Epithelial cell of proximal tubule (primary cell): ENCODE results near the gene GRM7. TPM values are rescaled to one million over a fixed set of nuclear protein-coding genes. Genes with fewer than 3 reads are reported as not detected.

Experiments used
- DNase-seq: peaks from one replicate; pipeline ENCODE4 v3.0.0-alpha.2; 2011; ENCODE audit warnings: low read depth
- H3K4me3 ChIP-seq: 2 replicates; pipeline ENCODE4 v1.5.1; 2011; ENCODE audit warnings: low read depth, mild to moderate bottlenecking, low read length
- total RNA-seq: library from RNA; depleted of rRNA; stranded (reverse); fragments of >200 nt; gene quantifications from 2 replicates; pipeline ENCODE4 v1.2.3, GENCODE V29; 2015
- TF ChIP-seq, protein P1 (sequence below): conservative IDR thresholded peaks from 2 replicates; pipeline ENCODE4 v1.5.1; 2012; ENCODE audit warnings: low read depth, mild to moderate bottlenecking, low read length

GRM7 gene
- total RNA-seq, 1 donor from 2014 or later: not detected

DNA sequence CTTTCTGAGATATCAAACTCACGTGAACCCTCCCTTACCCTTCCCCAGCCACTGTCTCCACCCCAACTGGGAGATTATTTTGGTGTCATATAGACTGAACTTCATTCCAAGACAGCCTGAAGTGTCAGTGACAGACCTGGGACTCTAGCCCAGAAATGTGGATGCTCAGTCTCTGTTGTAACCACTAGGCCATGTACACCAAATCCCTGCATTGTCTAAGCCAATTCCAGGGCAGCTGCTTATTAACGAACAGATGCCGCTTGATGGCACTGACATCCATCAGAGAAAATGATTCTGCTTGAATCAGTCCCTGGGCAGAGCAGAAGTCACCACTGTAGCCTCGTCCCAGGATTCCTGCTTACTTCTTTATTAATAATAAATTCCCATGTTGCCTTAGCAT is 305.5 kb downstream of the GRM7 start:
- no peak overlapping the region for H3K4me3 ChIP-seq
- TF ChIP-seq, protein P1, sequence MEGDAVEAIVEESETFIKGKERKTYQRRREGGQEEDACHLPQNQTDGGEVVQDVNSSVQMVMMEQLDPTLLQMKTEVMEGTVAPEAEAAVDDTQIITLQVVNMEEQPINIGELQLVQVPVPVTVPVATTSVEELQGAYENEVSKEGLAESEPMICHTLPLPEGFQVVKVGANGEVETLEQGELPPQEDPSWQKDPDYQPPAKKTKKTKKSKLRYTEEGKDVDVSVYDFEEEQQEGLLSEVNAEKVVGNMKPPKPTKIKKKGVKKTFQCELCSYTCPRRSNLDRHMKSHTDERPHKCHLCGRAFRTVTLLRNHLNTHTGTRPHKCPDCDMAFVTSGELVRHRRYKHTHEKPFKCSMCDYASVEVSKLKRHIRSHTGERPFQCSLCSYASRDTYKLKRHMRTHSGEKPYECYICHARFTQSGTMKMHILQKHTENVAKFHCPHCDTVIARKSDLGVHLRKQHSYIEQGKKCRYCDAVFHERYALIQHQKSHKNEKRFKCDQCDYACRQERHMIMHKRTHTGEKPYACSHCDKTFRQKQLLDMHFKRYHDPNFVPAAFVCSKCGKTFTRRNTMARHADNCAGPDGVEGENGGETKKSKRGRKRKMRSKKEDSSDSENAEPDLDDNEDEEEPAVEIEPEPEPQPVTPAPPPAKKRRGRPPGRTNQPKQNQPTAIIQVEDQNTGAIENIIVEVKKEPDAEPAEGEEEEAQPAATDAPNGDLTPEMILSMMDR: no peak
- no peak for DNase-seq

DNA sequence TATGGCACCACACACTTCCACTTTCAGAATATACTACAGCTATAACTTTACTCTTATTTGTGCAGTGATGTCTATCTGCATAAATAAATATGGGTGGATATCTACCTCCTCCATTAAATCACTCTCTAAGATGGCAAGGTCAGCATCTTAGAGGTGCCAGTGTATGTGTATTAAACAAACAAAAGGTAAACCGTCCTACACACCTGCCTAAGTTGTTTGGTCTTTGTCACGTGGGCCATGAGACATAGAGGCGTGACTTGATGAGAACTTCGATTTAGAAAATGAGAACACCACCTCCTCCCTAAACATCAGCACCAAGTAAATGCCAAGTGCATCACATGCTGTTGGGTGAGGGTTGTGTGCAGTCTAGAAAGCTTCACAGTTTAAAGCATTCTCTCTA is 310.6 kb downstream of the GRM7 start:
- H3K4me3 ChIP-seq: no peak overlapping the region
- no peak for DNase-seq
- TF ChIP-seq, protein P1: no peak

DNA sequence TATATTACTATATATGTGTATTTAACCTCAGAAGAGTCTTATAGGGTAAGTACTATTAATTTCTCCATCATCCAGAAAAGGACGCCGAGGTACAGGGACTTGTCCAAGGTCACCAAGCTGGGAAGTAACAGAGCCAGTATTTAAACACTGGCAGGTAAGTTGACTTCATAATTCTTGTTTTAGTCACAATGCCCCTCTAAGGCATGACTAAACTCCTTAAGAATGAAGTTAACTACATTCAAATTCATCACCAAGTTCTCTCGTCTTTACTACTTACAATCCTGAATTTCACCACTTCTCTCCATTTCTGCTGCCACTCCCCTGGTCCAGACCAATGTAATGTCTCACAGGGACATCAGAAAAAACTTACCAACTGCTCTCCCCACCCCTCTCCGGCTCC is 312.1 kb downstream of the GRM7 start:
- no peak overlapping the region for H3K4me3 ChIP-seq
- TF ChIP-seq, protein P1: no peak

DNA sequence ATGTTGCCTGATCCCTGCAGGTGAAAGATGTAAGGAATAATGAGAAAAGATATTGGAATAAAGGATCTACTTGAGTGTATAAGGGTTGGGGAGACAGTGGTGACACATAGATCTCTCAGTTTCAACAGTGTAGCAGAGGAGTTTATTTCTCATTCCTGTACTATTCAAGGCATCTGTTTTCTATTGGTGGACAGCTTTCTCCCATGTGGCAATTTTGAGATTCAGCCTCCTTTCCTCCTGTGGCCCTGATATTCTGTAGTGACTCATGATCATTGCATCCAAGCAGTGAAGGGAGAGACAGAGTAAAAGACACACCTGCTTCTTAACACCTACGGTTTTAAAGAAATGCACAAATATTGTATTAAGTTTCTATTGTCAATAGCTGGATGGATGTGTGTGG is 327.6 kb downstream of the GRM7 start:
- no peak overlapping the region for H3K4me3 ChIP-seq
- TF ChIP-seq, protein P1: no peak
- DNase-seq: peak; percentile 88

More for the DNA sequence above, 312.1 kb downstream of the GRM7 start:
- DNase-seq: no peak

DNA sequence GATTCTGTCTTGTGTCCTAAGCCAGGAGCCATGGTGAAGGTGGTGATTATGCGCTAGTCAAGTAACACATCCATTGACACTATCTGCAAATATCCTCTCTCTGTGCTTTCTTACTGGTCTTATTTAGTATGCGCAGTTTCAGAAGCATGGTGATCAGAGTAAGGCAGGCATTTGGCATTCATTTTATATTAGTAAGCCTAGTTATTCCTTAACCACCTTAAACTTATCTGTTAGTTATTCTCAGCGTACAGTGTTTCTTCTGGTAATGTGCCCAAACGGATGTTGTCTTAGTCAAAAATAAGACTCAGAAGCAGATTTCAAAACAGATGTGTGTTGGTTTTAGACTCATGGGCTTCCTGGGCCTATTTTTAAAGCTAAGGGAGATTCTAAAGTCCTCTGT is 329.2 kb downstream of the GRM7 start:
- DNase-seq: peak; percentile 96
- TF ChIP-seq, protein P1: no peak
- no peak overlapping the region for H3K4me3 ChIP-seq

DNA sequence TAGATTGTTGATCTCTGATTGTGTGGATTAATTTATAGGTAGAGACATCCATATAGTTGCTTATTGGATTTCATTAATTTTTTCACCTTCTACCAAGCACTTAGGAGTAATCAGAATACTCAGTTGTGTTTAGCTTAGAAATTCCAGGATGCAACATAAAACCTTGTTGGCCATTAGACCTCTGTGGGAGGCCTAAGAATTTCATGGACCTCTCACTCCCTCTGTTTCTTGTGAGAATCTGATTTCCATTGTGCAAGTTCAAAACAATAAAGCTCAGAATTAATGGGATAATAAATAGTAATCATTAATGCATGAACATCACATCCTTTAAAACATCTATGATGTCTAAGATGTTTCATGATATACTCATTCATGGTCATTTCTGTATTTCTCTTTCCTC is 332.4 kb downstream of the GRM7 start:
- DNase-seq: no peak
- TF ChIP-seq, protein P1: no peak
- no peak overlapping the region for H3K4me3 ChIP-seq

DNA sequence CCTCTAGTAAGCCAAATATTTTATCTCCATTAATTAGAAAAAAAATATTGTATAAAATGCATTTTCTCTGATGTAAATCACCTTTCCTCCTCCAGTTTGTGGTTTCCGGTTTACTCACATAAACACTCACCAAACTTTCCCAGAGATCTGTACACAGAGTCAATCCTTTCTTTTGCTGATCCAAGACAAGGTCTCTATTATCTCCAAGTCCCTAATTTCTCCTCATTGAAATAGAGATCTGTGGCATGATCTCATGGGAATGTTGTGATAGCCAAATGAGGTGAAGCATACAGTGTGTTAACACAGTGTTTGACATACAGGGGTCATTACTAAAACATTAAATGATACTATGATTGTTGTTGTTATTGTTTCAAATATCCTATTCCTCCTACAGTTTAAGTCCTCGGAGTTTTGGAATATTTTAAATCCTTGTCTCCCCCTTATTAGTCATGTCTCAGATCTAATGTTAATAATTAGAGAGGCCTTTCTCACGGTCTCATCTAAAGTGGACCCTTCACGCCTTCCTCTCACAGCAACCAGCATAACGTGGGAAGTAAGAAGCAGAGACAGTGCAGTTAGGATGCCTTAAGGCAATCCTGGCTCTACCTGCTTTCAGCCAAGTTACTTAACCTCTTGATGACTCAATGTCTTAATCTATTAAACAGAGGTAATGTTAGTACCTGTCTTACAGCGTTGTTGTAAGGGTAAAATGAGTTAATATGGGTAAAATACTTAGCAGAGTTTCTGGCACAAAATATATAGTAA is 333.3 kb downstream of the GRM7 start:
- no peak overlapping the region for H3K4me3 ChIP-seq
- DNase-seq: peak; percentile 75
- TF ChIP-seq, protein P1: no peak
